ENCODE results near the gene ALDH1L1. TPM values are rescaled to one million over a fixed set of nuclear protein-coding genes. Genes with fewer than 3 reads are reported as not detected.

Gene ALDH1L1
- total RNA-seq, 1 donor, result 0.18 TPM

DNA sequence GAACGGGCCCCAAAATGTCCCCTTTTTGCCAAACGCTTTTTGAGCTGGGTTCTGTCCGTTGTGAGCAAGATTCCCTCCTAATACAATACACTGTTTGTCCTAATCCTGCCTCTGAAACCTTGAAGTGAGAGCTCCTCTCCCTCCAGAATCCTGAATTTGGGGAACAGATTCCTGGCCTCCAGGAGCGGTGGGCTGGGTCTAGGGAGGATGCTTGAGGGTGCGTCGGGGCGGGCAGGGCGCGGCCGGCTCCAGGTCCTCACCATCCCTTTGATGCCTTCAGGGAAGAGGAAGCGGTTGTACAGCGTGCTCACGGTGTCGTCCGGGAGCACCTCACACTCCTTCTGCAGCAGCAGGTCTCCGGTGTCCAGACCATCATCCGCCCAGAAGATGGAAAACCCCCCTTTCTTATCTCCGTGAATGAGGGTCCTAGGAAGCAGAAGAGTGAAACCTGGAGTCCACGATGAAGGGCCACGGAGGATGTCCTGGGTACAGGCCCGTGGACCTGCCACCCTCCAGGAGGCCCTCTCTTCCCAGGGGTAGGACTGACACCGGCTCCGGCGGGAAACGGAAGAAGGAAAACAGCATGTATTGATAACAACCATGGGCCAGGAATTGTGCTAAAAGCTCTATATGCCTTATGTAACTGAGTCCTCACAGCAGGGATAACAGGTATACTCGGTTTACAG lies 23.2 kb downstream of the ALDH1L1 start:
- TF ChIP-seq, protein P1, sequence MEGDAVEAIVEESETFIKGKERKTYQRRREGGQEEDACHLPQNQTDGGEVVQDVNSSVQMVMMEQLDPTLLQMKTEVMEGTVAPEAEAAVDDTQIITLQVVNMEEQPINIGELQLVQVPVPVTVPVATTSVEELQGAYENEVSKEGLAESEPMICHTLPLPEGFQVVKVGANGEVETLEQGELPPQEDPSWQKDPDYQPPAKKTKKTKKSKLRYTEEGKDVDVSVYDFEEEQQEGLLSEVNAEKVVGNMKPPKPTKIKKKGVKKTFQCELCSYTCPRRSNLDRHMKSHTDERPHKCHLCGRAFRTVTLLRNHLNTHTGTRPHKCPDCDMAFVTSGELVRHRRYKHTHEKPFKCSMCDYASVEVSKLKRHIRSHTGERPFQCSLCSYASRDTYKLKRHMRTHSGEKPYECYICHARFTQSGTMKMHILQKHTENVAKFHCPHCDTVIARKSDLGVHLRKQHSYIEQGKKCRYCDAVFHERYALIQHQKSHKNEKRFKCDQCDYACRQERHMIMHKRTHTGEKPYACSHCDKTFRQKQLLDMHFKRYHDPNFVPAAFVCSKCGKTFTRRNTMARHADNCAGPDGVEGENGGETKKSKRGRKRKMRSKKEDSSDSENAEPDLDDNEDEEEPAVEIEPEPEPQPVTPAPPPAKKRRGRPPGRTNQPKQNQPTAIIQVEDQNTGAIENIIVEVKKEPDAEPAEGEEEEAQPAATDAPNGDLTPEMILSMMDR (IDR thresholded peaks at IDR 0.05; ENCODE audit: insufficient read depth, low read length), result no peak
- no peak for DNase-seq (ENCODE audit: low read depth)

DNA sequence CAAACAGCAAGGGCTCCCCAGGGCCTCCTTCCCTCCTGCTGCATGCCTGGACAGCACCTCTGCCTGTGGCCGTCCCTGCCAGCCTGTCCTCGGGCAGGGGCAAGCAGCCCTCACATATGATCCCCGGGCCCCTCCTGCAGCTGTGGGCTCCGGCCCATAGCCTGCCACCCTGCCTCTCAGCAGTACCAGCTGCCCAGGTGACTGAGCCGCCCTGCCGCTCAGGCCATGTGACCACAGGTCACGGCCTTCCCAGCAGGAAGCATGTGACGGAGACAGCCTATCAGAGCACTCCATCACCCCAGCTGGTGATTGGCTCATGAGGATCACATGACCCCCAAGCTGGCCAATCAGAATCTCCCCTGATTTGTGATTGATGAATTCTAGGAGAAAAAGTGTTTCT lies 23.9 kb downstream of the ALDH1L1 start:
- no peak for DNase-seq (ENCODE audit: low read depth)
- TF ChIP-seq, protein P1 (IDR thresholded peaks at IDR 0.05; ENCODE audit: insufficient read depth, low read length), result no peak
- H3K4me3 ChIP-seq (ENCODE audit: low read depth, low read length), result no peak overlapping the region

More for the DNA sequence above, 23.2 kb downstream of the ALDH1L1 start:
- no peak overlapping the region for H3K4me3 ChIP-seq (ENCODE audit: low read depth, low read length)

DNA sequence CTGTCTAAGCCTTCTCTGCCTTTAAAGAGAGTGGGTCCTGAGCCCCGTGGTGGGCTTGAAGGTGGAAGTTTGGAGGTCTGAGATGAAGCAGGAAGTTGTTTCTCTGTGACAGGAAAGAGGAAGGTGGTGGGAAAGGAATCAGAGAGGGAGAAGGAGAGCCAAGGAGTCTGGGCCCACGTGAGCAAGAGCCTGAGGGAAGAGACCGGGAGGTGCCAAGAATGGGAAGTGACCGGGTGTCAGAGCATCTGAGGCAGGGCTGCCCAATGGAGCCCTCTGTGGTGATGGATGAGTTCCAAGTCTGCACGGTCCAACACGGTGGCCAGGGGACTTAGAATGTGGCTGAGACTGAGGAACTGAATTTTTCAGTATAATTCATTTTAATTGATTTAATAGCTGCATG lies 24.6 kb downstream of the ALDH1L1 start:
- no peak overlapping the region for H3K4me3 ChIP-seq (ENCODE audit: low read depth, low read length)
- DNase-seq (ENCODE audit: low read depth), result no peak
- TF ChIP-seq, protein P1 (IDR thresholded peaks at IDR 0.05; ENCODE audit: insufficient read depth, low read length), result no peak

DNA sequence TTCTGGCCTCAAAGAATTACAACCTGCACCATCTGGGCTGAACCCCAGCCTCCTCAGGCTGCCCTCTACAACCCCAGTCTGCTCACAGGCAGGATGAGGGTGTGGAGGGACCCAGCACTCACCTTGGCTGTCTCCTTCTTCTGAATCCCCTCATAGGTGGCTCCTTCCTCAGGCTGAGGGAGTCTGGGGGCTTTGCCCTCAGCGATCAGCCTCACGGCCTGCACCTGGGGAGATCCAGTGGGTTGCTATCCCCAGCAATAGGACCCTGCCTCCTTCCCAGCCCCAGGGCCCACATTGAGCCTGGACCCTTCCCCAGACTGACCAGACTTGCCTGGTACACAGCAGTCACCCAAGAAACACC lies 25.1 kb downstream of the ALDH1L1 start:
- TF ChIP-seq, protein P1 (IDR thresholded peaks at IDR 0.05; ENCODE audit: insufficient read depth, low read length), result no peak
- DNase-seq (ENCODE audit: low read depth), result no peak

DNA sequence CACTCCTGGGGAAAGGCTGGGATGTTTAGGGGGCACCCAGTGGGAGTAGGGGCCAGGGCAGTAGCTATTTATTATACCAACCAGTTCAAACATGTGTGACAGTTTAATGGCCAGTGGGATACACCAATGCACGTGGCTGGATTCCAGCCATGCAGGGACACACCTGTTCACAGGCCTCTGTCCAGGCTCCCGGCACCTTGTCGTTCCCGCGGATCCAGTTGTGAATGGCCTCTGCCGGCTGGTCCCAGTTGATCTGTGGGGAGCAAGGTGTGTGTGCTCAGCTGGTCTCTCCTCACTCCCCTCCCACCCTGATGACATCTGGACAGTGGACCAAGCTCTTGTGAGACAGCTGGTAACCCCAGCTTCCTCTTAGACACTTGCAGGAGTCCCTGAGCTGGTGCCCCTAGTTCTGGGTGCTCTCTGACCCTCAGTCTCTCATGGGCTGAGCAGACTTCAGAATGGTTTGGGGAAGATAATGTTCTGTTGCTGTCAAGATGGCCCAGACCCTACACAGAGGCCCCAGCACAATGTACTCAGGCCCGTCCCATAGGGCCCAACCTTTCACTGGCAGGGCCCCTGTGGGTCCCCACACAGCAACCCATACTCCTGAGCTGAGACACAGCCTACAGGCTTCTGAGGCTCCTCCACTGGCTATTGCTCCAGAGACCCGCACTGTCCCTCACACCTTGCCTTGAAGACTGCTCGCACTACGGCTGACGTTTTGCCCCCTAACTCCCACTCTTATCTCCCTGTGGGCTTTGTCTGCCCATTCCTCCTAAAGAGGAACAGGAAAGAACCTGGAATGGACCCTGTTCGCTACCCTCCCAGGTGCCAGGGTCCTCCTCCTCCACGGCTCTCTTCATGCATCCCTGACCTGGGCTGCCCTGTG lies 25.8 kb downstream of the ALDH1L1 start:
- no peak for DNase-seq (ENCODE audit: low read depth)
- no peak overlapping the region for H3K4me3 ChIP-seq (ENCODE audit: low read depth, low read length)
- TF ChIP-seq, protein P1 (IDR thresholded peaks at IDR 0.05; ENCODE audit: insufficient read depth, low read length), result no peak

More for the DNA sequence above, 25.1 kb downstream of the ALDH1L1 start:
- H3K4me3 ChIP-seq (ENCODE audit: low read depth, low read length), result no peak overlapping the region

DNA sequence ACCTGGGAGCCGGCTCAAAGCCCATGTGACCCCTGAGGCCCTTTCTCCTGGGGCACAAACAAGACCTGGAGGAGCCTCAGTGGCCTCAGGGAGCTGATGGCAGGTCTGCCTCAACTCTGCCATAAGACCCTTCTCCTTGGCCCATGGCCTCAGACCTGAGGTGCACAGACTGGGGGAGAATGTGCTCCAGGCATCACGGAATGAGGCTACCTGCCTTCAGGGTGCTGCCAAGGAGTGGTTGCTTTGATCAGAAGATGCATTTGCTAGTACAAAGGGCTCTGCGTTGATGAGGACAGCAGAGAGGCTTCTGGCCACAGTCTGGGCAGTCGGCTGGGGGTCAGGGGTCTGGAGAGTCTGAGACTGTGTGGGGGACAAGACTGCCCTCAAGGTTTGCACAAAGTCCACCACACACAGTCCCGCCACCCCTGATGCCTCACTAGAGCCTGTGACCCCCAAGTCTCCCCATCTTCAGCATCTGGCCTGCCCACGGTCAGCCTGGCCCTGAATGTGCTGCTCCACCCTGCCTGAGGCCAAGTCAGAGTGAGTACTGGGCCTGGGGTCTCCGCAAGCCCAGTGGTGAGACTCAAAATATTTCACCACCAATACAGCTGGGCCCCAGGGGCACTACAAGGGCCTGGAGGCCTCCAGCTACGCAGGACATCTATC lies 26.6 kb downstream of the ALDH1L1 start:
- H3K4me3 ChIP-seq (ENCODE audit: low read depth, low read length), result no peak overlapping the region
- no peak for DNase-seq (ENCODE audit: low read depth)
- TF ChIP-seq, protein P1 (IDR thresholded peaks at IDR 0.05; ENCODE audit: insufficient read depth, low read length), result no peak

All from fibroblast of the aortic adventitia (primary cell).